Astrocyte (in vitro differentiated cells and primary cell): ENCODE measurements around the gene KANK2.

ENCODE experiments used
- EZH2 ChIP-seq: IDR thresholded peaks from 2 replicates; pipeline ENCODE4 v1.6.1; 2012; ENCODE audit warnings: mild to moderate bottlenecking, low read length, inconsistent platforms; ENCODE audit not compliant: insufficient read depth
- TF ChIP-seq, protein P1 (sequence below): IDR thresholded peaks from 2 replicates; pipeline ENCODE4 v1.5.1; 2011; ENCODE audit warnings: low read depth, mild to moderate bottlenecking, inconsistent platforms, low read length, moderate library complexity; ENCODE audit not compliant: insufficient read depth

DNA sequence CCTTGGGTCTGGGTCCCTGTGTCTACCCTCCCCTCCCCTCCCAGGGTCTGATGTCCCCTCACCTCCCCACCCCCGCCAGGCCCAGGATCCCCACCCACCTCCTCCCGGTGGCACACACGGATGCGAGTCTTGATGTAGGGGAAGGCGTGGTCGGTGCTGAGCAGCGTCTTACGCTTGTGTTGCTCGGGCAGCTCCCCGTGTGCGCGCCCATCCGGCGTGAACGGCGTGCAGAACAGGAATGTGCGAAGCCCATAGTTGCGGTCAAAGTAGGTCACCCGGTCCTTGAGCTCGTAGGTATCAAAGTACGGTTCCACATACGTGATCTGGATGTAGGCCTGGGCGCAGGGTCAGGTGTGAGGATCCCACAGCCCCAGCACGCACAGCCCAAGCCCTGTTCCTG lies 4.4 kb upstream of the KANK2 start:
- TF ChIP-seq, protein P1, sequence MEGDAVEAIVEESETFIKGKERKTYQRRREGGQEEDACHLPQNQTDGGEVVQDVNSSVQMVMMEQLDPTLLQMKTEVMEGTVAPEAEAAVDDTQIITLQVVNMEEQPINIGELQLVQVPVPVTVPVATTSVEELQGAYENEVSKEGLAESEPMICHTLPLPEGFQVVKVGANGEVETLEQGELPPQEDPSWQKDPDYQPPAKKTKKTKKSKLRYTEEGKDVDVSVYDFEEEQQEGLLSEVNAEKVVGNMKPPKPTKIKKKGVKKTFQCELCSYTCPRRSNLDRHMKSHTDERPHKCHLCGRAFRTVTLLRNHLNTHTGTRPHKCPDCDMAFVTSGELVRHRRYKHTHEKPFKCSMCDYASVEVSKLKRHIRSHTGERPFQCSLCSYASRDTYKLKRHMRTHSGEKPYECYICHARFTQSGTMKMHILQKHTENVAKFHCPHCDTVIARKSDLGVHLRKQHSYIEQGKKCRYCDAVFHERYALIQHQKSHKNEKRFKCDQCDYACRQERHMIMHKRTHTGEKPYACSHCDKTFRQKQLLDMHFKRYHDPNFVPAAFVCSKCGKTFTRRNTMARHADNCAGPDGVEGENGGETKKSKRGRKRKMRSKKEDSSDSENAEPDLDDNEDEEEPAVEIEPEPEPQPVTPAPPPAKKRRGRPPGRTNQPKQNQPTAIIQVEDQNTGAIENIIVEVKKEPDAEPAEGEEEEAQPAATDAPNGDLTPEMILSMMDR = no peak
- no peak for TF ChIP-seq EZH2
